Endothelial cell of umbilical vein (primary cell): ENCODE results near the gene DCLK2. TPM values are rescaled to one million over a fixed set of nuclear protein-coding genes. Genes with fewer than 3 reads are reported as not detected.
"Not testable (repeated sequence)": the region's sequence is repeated elsewhere in the genome, so short reads cannot be mapped to it uniquely, and the experiment has no call there.

Experiments used
- BruUV-seq: library from RNA; stranded (reverse); fragments of 400-500 nt; replicated peaks from 2 replicates; lab custom pipeline; 2021; lab: Mats Ljungman, UMichigan
- CTCF ChIA-PET: fragments of 300-600, 350-600 bp; sonication (Branson Sonifier 250); formaldehyde crosslinking; loops from one replicate; lab custom pipeline; 2021; ENCODE audit warnings: antibody characterized with exemption, inconsistent platforms; lab: Charles Lee
- POLR2A ChIA-PET: fragments of 300-600, 350-600 bp; sonication (Branson Sonifier 250); formaldehyde crosslinking; loops from one replicate; lab custom pipeline; 2021; ENCODE audit warnings: antibody characterized with exemption, inconsistent platforms; lab: Charles Lee
- DNase-seq: peaks from one replicate; pipeline ENCODE4 v3.0.0-alpha.2; 2011; ENCODE audit warnings: low read depth, low spot score
- FAIRE-seq: peaks from 2 replicates; lab custom pipeline; 2011; peaks lifted over from hg19 to GRCh38; lab: Jason Lieb, UNC
- H2AFZ ChIP-seq: 2 replicates; pipeline ENCODE4 v1.6.0; 2012; ENCODE audit warnings: low read depth, low read length, control low read depth, inconsistent platforms
- H3K27ac ChIP-seq: 2 replicates; pipeline ENCODE4 v1.5.1; 2011; ENCODE audit warnings: low read depth, mild to moderate bottlenecking, control low read depth, low read length, moderate library complexity; ENCODE audit not compliant: insufficient read depth
- H3K27me3 ChIP-seq, 2 experiments: 2 replicates each; pipeline versions ENCODE4 v1.6.0 to v1.6.1; 2011; ENCODE audit warnings: low read length in 2 of 2, mixed read lengths in 1 of 2; ENCODE audit not compliant: control insufficient read depth in 2 of 2, insufficient read depth in 2 of 2
- H3K36me3 ChIP-seq, 2 experiments: 2 replicates in 1 of 2; 3 replicates in 1 of 2; pipeline ENCODE4 v1.5.1; 2011; ENCODE audit warnings: low read length in 2 of 2, mild to moderate bottlenecking in 1 of 2, moderate library complexity in 1 of 2; ENCODE audit not compliant: control insufficient read depth in 2 of 2, insufficient read depth in 2 of 2; ENCODE audit errors: extremely low read depth in 1 of 2
- H3K4me1 ChIP-seq: 3 replicates; pipeline ENCODE4 v1.5.1; 2011; ENCODE audit warnings: mild to moderate bottlenecking, low read length; ENCODE audit not compliant: control insufficient read depth, insufficient read depth; ENCODE audit errors: extremely low read depth
- H3K4me2 ChIP-seq: 2 replicates; pipeline ENCODE4 v1.6.1; 2011; ENCODE audit warnings: low read length, control low read depth, mixed read lengths; ENCODE audit not compliant: insufficient read depth
- H3K4me3 ChIP-seq, 3 experiments: fragments of 200-600 bp in 1 of 3; sonication (generic), shearing (Covaris generic) in 1 of 3; replicated peaks in 1 of 3; 2 replicates each; pipeline ENCODE4 v1.5.1; 2011 to 2016; ENCODE audit warnings: control low read depth in 3 of 3, low read length in 3 of 3, mild to moderate bottlenecking in 2 of 3, inconsistent platforms in 1 of 3, low read depth in 1 of 3, moderate library complexity in 1 of 3; ENCODE audit not compliant: insufficient read depth in 1 of 3
- H3K79me2 ChIP-seq: 2 replicates; pipeline ENCODE4 v1.6.0; 2012; ENCODE audit warnings: low read length, inconsistent platforms; ENCODE audit not compliant: control insufficient read depth, insufficient read depth
- H3K9ac ChIP-seq: replicated peaks from 2 replicates; pipeline ENCODE3; 2011; ENCODE audit warnings: low read length, control low read depth; ENCODE audit not compliant: insufficient read depth; ENCODE audit errors: extremely low read depth
- H3K9me1 ChIP-seq: replicated peaks from 3 replicates; pipeline ENCODE4 v1.6.0; 2011; ENCODE audit warnings: mild to moderate bottlenecking, low read length; ENCODE audit not compliant: control insufficient read depth, insufficient read depth; ENCODE audit errors: extremely low read depth
- H3K9me3 ChIP-seq: replicated peaks from 2 replicates; pipeline ENCODE4 v1.5.1; 2012; ENCODE audit warnings: low read length, inconsistent platforms; ENCODE audit not compliant: control insufficient read depth, insufficient read depth
- H4K20me1 ChIP-seq: replicated peaks from 2 replicates; pipeline ENCODE3; 2011; ENCODE audit warnings: mild to moderate bottlenecking, low read length; ENCODE audit not compliant: control insufficient read depth, insufficient read depth; ENCODE audit errors: extremely low read depth
- EZH2 ChIP-seq: IDR thresholded peaks from 2 replicates; pipeline ENCODE4 v1.6.1; 2012; ENCODE audit warnings: borderline replicate concordance, low read depth, mild to moderate bottlenecking, moderate library complexity, low read length, inconsistent platforms; ENCODE audit not compliant: severe bottlenecking
- FOS ChIP-seq: IDR thresholded peaks from 2 replicates; pipeline ENCODE4 v1.6.1; 2011; ENCODE audit warnings: mild to moderate bottlenecking, low read length, moderate library complexity, borderline replicate concordance; ENCODE audit not compliant: insufficient read depth
- GATA2 ChIP-seq: IDR thresholded peaks from 2 replicates; pipeline ENCODE4 v1.7.0; 2011; ENCODE audit warnings: low read depth, mild to moderate bottlenecking, moderate library complexity, mixed read lengths, low read length; ENCODE audit not compliant: insufficient read length, insufficient read depth
- JUN ChIP-seq: IDR thresholded peaks from 2 replicates; pipeline ENCODE4 v1.6.1; 2011; ENCODE audit warnings: borderline replicate concordance, low read depth; ENCODE audit not compliant: insufficient read length, insufficient read depth
- MYC ChIP-seq: IDR thresholded peaks from one replicate; pipeline ENCODE4 v1.6.1; 2011; ENCODE audit warnings: mild to moderate bottlenecking, low read depth, low read length
- POLR2A ChIP-seq: IDR thresholded peaks from 2 replicates; pipeline ENCODE4 v1.6.1; 2012; ENCODE audit warnings: low read depth, mild to moderate bottlenecking, control low read depth, low read length
- POLR2AphosphoS5 ChIP-seq: IDR thresholded peaks from 2 replicates; pipeline ENCODE4 v1.6.1; 2012; ENCODE audit warnings: low read depth, mild to moderate bottlenecking, control low read depth, low read length, moderate library complexity; ENCODE audit not compliant: insufficient read depth
- dilution Hi-C: fragments of 300-500 bp; cut with MboI; formaldehyde crosslinking; loops from one replicate; pipeline ENCODE4 v1.15.0; 2019; ENCODE audit warnings: low sequenced_read_pairs; ENCODE audit not compliant: extremely low pct_ligation_motif_present
- intact Hi-C: fragments of 100-400 bp; cut with micrococcal nuclease; formaldehyde crosslinking; loops from one replicate; pipeline ENCODE4 v1.10.0; 2022
- polyA plus RNA-seq, 4 experiments: library from polyadenylated mRNA; depleted of rRNA in 3 of 4; stranded (reverse) in 3 of 4; unstranded in 1 of 4; fragments of >200 nt; gene quantifications; 2 replicates each; pipeline versions ENCODE4 v1.2.1 to v1.2.3, GENCODE V29; 2011 to 2012; ENCODE audit warnings: missing spikeins in 1 of 4
- total RNA-seq: library from RNA; stranded (reverse); gene quantifications from 2 replicates; pipeline ENCODE4 v1.2.3, GENCODE V29; 2021
- TF ChIP-seq, protein P1 (sequence below), 2 donors: IDR thresholded peaks; 1 replicate in 1 of 2; 2 replicates in 1 of 2; pipeline ENCODE4 v1.5.1; 2011; ENCODE audit warnings: low read length in 2 of 2, mild to moderate bottlenecking in 2 of 2, moderate library complexity in 2 of 2, control low read depth in 1 of 2, inconsistent platforms in 1 of 2, low read depth in 1 of 2; ENCODE audit not compliant: insufficient read depth in 1 of 2; ENCODE audit errors: extremely low read depth in 1 of 2
- TF ChIP-seq, protein P2 (sequence below): IDR thresholded peaks from 2 replicates; pipeline ENCODE4 v1.6.1; 2011; ENCODE audit not compliant: insufficient read depth, insufficient read length

The DCLK2 gene
- total and polyA plus RNA-seq, 2 donors (not counting 3 experiments of a cell fraction or from before 2014, with no cell fraction given) = 1.7 to 4.7 TPM

DNA sequence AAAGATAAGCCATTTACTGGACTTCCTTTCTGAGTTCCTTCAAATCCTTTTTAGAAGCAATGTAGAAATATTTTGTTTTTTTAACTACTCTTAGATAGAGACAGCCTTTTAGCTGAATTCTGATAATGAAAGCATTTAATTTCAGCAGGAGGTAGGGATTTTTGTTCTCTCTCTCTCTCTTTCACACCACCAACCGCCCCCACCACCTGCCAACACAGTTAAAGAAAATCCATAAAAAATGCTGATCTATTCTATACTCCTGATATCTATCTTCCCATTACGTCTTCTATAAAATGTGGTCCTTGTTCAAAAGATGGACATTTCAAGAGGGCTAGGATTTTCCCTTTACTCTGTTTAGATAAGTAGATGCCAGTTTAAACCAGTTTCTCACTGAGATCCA is 104.5 kb downstream of the DCLK2 start:
- FAIRE-seq (no peak), DNase-seq (no peak)
- Histone ChIP-seq H3K79me2 (no peaks in the 10 kb centered on the region), H2AFZ (no peak overlapping the region), H3K27me3 (no peaks in the 10 kb centered on the region), H3K9me1 (no peaks in the 10 kb centered on the region), H3K27ac (no peak overlapping the region), H3K4me3 (no peak overlapping the region), H3K4me1 (peaks cover 2% of the 10 kb centered on the region), H3K9ac (no peak overlapping the region), H4K20me1 (no peaks in the 10 kb centered on the region), H3K4me2 (no peak overlapping the region), H3K9me3 (no peaks in the 10 kb centered on the region), H3K36me3 (no peaks in the 10 kb centered on the region)
- BruUV-seq = no TSS peak
- CTCF ChIA-PET = no interaction called here
- dilution Hi-C loops = no loop called here
- POLR2A ChIA-PET = no interaction called here
- no peak for TF ChIP-seq MYC
- TF ChIP-seq FOS = no peak
- no peak for TF ChIP-seq POLR2AphosphoS5
- no peak for TF ChIP-seq GATA2
- TF ChIP-seq, protein P1, sequence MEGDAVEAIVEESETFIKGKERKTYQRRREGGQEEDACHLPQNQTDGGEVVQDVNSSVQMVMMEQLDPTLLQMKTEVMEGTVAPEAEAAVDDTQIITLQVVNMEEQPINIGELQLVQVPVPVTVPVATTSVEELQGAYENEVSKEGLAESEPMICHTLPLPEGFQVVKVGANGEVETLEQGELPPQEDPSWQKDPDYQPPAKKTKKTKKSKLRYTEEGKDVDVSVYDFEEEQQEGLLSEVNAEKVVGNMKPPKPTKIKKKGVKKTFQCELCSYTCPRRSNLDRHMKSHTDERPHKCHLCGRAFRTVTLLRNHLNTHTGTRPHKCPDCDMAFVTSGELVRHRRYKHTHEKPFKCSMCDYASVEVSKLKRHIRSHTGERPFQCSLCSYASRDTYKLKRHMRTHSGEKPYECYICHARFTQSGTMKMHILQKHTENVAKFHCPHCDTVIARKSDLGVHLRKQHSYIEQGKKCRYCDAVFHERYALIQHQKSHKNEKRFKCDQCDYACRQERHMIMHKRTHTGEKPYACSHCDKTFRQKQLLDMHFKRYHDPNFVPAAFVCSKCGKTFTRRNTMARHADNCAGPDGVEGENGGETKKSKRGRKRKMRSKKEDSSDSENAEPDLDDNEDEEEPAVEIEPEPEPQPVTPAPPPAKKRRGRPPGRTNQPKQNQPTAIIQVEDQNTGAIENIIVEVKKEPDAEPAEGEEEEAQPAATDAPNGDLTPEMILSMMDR (IDR thresholded peaks at IDR 0.05; ENCODE audit: extremely low read depth in 1 of 2, insufficient read depth in 1 of 2, low read depth in 1 of 2, low read length in 2 of 2) = no peak
- no peak for TF ChIP-seq POLR2A
- TF ChIP-seq, protein P2, sequence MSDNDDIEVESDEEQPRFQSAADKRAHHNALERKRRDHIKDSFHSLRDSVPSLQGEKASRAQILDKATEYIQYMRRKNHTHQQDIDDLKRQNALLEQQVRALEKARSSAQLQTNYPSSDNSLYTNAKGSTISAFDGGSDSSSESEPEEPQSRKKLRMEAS = no peak
- no peak for TF ChIP-seq EZH2
- no peak for TF ChIP-seq JUN
- intact Hi-C loops = no loop called here

DNA sequence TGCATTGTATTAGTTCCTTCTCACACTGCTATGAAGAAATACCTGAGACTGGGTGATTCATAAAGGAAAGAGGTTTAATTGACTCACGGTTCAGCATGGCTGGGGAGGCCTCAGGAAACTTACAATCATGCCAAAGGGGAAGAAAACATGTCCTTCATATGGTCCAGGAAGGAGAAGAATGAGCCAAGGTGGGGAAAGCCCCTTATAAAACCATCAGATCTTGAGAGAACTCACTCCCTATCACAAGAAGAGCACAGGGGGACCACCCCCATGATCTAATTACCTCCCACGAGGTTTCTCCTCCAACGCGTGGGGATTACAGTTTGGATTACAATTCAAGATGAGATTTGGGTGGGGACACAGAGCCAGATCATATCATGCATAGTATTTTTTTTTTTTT is 106.8 kb downstream of the DCLK2 start:
- DNase-seq, intact Hi-C loops, H3K9ac ChIP-seq, H3K4me2 ChIP-seq, H3K27me3 ChIP-seq, H3K9me1 ChIP-seq, FAIRE-seq, H4K20me1 ChIP-seq, H3K9me3 ChIP-seq, H2AFZ ChIP-seq, H3K4me3 ChIP-seq, POLR2A ChIA-PET, H3K36me3 ChIP-seq, H3K79me2 ChIP-seq, dilution Hi-C loops, H3K27ac ChIP-seq, BruUV-seq, H3K4me1 ChIP-seq, CTCF ChIA-PET: not testable (repeated sequence)
